Mammary epithelial cell (primary cell): ENCODE data around the gene NAA40.

Experiments used
- CTCF ChIP-seq, 2 donors: IDR thresholded peaks in 1 of 2; conservative IDR thresholded peaks in 1 of 2; 2 replicates each; pipeline ENCODE4 v1.5.1; 2011 to 2012; ENCODE audit warnings: inconsistent platforms in 2 of 2, low read length in 2 of 2, mild to moderate bottlenecking in 2 of 2, control low read depth in 1 of 2, low read depth in 1 of 2; ENCODE audit not compliant: insufficient read depth in 1 of 2; ENCODE audit errors: extremely low read depth in 1 of 2
- EZH2 ChIP-seq: IDR thresholded peaks from 2 replicates; pipeline ENCODE4 v1.6.1; 2012; ENCODE audit warnings: low read length, inconsistent platforms, borderline replicate concordance

GRCh38 chr11:63908631-63909401, 30.0 kb upstream of the NAA40 start:
- no peak for TF ChIP-seq EZH2
- TF ChIP-seq CTCF (conservative IDR thresholded peaks at IDR 0.05 in 1 of 2, IDR thresholded peaks at IDR 0.05 in 1 of 2; ENCODE audit: extremely low read depth in 1 of 2, insufficient read depth in 1 of 2, low read depth in 1 of 2, low read length in 2 of 2): no peak
